Ishikawa (cell line): ENCODE results near the gene YY1.

Source experiments
- CEBPB ChIP-seq: IDR thresholded peaks from 2 replicates; pipeline ENCODE4 v1.6.1; 2012
- CREB1 ChIP-seq: IDR thresholded peaks from 2 replicates; pipeline ENCODE4 v1.6.1; 2012; ENCODE audit warnings: low read depth
- EGR1 ChIP-seq: IDR thresholded peaks from 2 replicates; pipeline ENCODE4 v1.6.1; 2012
- EP300 ChIP-seq: IDR thresholded peaks from 2 replicates; pipeline ENCODE4 v1.6.1; 2012; ENCODE audit warnings: borderline replicate concordance
- FOXM1 ChIP-seq: IDR thresholded peaks from 2 replicates; pipeline ENCODE4 v1.6.1; 2012; ENCODE audit warnings: low read depth, borderline replicate concordance
- MAX ChIP-seq: IDR thresholded peaks from 2 replicates; pipeline ENCODE4 v1.6.1; 2012
- NFIC ChIP-seq: IDR thresholded peaks from 2 replicates; pipeline ENCODE4 v1.6.1; 2012
- RAD21 ChIP-seq: IDR thresholded peaks from 2 replicates; pipeline ENCODE4 v1.6.1; 2012; ENCODE audit warnings: low read depth
- REST ChIP-seq: IDR thresholded peaks from 2 replicates; pipeline ENCODE4 v1.6.1; 2012; ENCODE audit warnings: low read depth, mild to moderate bottlenecking
- TAF1 ChIP-seq: IDR thresholded peaks from 2 replicates; pipeline ENCODE4 v1.6.1; 2012; ENCODE audit warnings: low read depth, mild to moderate bottlenecking
- TCF12 ChIP-seq: IDR thresholded peaks from 2 replicates; pipeline ENCODE4 v1.6.1; 2012; ENCODE audit warnings: low read depth
- TEAD4 ChIP-seq: IDR thresholded peaks from 2 replicates; pipeline ENCODE4 v1.6.1; 2012
- USF1 ChIP-seq: IDR thresholded peaks from 2 replicates; pipeline ENCODE4 v1.6.1; 2012
- YY1 ChIP-seq: IDR thresholded peaks from 2 replicates; pipeline ENCODE4 v1.6.1; 2012; ENCODE audit warnings: low read depth
- ZBTB7A ChIP-seq: IDR thresholded peaks from 2 replicates; pipeline ENCODE4 v1.6.1; 2012; ENCODE audit warnings: low read depth

The YY1 gene

GRCh38 chr14:100261621-100262020 is 22.7 kb downstream of the YY1 start:
- no peak for TF ChIP-seq USF1
- no peak for TF ChIP-seq ZBTB7A
- TF ChIP-seq EP300, result no peak
- no peak for TF ChIP-seq TCF12
- no peak for TF ChIP-seq TEAD4
- no peak for TF ChIP-seq REST
- TF ChIP-seq YY1, result no peak
- TF ChIP-seq EGR1, result no peak
- TF ChIP-seq MAX, result no peak
- TF ChIP-seq CEBPB, result no peak
- TF ChIP-seq TAF1, result no peak
- TF ChIP-seq RAD21, result no peak
- TF ChIP-seq NFIC, result no peak

- TF ChIP-seq RAD21 (no peak), NFIC (no peak), USF1 (no peak), FOXM1 (no peak), EP300 (no peak), ZBTB7A (no peak), EGR1 (no peak), TEAD4 (no peak)
Observed at GRCh38 chr14:100262545-100262944, 23.6 kb downstream of the YY1 start.

GRCh38 chr14:100263141-100263540 is 24.2 kb downstream of the YY1 start:
- TF ChIP-seq CREB1 (no peak), REST (no peak), TAF1 (no peak), EP300 (no peak), YY1 (no peak), EGR1 (no peak)

GRCh38 chr14:100267990-100268389 is 29.0 kb downstream of the YY1 start:
- no peak for TF ChIP-seq CEBPB
- no peak for TF ChIP-seq ZBTB7A
- no peak for TF ChIP-seq FOXM1
- TF ChIP-seq REST, result no peak
- no peak for TF ChIP-seq TCF12
- TF ChIP-seq TEAD4, result no peak
- TF ChIP-seq TAF1, result no peak
- TF ChIP-seq EP300, result no peak
- TF ChIP-seq YY1, result no peak
- no peak for TF ChIP-seq CREB1
- TF ChIP-seq EGR1, result no peak
- no peak for TF ChIP-seq NFIC
- no peak for TF ChIP-seq USF1
- no peak for TF ChIP-seq MAX
- TF ChIP-seq RAD21, result no peak
